ENCODE data around the gene TLE2.
"Not testable (repeated sequence)": the region's sequence is repeated elsewhere in the genome, so short reads cannot be mapped to it uniquely, and the experiment has no call there.

TLE2 gene

GRCh38 chr19:2982983-2983350 lies 46.1 kb downstream of the TLE2 start:
- DNase-seq (ENCODE audit: low spot score), result peak; percentile 92

- DNase-seq (ENCODE audit: low spot score), result no peak
Observed at GRCh38 chr19:2982561-2982960, 46.5 kb downstream of the TLE2 start.

DNA sequence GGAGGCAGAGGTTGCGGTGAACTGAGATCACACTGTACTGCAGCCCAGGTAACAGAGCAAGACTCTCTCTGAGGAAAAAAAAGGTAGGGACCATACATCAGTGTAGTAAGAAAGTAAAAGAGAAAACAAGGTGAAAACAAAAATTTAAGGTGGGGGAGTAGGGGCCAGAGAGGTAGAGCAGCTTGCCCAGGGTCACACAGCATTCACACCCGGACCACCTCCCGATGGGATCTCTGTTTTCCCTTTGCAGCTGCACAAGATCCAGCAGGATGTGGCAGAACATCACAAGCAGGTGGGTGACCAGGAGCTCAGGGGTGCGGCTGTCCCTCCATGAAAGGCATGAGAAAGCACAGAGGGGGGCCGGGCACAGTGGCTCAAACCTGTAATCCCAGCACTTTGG lies 47.2 kb downstream of the TLE2 start:
- DNase-seq (ENCODE audit: low spot score), result no peak

- DNase-seq (ENCODE audit: low spot score), result no peak
Observed at GRCh38 chr19:2978772-2979171, 50.3 kb downstream of the TLE2 start.

DNA sequence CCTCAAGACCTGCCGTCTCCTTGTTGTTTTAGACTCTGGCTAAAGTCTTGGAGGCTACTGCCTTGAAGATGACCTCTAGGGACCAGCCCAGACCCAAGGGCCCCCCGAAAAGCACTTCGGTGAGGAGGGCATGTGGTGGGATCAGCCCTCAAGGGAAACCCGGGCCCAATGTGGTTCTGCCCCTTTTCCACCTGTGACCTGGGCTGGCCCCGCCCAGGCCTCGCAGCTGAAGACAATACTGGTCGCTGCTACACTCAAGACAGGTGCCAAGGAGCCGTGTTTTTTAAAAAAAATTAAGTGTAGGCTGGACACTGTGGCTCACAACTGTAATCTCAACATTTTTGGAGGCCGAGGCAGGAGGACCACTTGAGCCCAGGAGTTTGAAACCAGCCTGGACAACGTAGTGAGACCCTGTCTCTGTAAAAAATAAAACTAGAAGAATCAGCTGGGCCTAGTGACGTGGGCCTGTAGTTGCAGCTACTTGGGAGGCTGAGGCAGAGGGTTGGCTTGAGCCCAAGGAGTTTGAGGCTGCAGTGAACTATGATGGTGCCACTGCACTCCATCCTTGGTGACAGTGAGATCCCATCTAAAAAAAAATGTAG lies 50.8 kb downstream of the TLE2 start:
- no peak for DNase-seq (ENCODE audit: low spot score)

DNA sequence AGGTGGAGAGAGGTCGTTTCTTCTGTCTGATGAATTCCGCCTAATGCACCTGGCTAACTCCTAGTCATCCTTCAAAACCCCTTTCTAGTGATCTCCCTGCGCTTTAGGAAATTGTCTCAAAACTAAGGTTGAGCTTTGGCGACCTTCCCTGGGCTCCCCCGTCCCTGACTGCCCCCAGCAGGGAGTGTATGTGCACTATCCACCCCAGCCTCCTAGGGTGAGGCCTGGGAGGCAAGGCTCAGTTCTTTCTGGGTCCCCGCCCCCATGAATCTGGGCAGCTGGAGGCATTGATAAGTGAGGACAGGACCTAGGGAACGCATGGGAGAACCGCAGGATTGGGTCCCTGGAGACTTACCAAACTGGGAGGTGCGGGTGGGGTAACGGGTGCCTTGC lies 51.3 kb downstream of the TLE2 start:
- no peak for DNase-seq (ENCODE audit: low spot score)

- DNase-seq (ENCODE audit: low spot score), result peak; percentile 97
Observed at GRCh38 chr19:2977001-2977745, 51.9 kb downstream of the TLE2 start, which contains the start of gene TLE6. TSS of gene TLE6 (plus strand) at chr19:2977564. CDS start at chr19:2978234, 670 bp downstream.

- no peak for DNase-seq (ENCODE audit: low spot score)
Observed at GRCh38 chr19:2976609-2977000, 52.5 kb downstream of the TLE2 start.

DNA sequence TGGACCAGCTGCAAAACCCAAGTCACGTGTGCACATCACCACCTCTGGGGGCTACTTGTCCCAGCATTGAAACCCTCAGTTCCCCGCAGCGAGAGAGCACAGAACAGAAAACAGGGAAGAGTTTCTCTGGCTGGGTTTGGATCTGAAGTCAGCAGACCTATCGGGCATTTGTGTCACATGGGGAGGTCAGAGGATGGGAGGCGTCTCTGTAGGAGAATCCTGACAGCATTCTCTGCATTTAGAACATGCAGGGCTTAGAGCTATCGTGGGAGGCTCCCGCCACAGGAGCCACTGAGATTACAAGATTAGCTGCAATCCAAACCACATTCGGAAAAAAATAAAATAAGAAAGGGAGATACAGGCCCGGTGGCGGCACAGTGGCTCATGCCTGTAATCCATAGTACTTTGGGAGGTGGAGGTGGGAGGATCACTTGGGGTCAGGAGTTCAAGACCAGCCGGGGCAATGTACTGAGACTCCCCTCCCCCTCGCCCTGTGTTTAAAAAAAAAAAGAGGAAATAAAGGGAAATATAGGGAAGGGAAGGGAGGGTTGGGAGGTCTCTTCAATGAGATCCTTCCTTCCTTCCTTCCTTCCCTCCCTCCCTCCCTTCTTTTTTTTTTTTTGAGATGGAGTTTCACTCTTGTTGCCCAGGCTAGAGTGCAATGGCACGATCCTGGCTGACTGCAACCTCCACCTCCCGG lies 54.6 kb downstream of the TLE2 start:
- no peak for DNase-seq (ENCODE audit: low spot score)

GRCh38 chr19:2973229-2973628 lies 55.9 kb downstream of the TLE2 start:
- DNase-seq (ENCODE audit: low spot score), result no peak

- no peak for DNase-seq (ENCODE audit: low spot score)
Observed at GRCh38 chr19:2970201-2970835, 58.8 kb downstream of the TLE2 start.

DNA sequence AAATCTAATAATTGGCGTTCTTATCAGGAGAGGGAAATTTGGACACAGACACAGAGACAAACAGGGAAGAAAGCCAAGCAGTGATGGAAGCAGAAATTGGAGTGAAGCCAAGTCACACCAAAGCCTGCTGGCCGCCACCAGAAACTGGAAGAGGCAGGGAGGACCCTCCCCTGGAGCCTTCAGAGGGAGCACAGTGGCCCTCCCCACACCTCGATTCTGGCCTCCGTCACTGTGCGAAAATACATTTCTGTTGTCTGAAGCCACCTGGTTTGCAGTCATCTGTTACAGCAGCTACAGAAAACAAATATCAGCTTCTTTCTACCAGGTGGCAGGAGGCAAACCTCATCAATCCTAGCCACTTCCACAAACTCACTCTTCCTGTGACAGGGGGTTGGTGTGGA lies 60.0 kb downstream of the TLE2 start:
- DNase-seq (ENCODE audit: low spot score), result peak; percentile 76

DNA sequence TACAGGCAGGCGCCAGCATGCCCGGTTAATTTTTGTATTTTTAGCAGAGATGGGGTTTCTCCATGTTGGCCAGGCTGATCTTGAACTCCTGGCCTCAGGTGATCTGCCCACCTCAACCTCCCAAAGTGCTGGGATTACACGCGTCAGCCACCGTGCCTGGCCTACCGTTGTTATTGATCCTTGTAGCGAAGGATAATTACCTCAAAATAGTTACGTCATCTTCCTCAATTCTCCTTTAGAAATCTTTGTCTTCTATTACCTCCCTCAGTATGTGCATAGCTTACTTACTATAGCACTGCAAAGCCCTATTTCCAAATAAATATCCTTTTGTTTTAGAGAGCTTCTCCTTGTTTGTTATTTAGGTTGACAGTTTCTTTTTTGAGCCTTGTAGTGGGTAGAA lies 61.1 kb downstream of the TLE2 start:
- DNase-seq (ENCODE audit: low spot score), result no peak

DNA sequence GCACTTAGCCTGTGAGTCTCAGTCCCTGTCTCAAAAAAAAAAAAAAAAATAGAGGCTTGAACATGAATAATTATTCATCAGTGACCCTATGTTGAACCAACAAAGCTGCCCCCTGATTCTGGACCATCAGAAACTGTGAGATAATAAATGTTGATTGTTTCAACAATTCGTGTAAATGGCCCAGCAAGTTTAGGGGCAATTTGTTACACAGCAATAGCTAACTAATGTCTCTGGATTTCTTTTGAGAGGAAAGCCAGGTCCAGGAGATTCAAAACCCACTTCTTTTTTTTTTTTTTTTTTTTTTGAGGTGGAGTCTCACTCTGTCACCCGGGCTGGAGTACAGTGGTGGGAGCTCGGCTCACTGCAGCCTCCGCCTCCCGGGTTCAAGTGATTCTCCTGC lies 64.2 kb downstream of the TLE2 start:
- DNase-seq (ENCODE audit: low spot score), result no peak

- not testable (repeated sequence) for DNase-seq (ENCODE audit: low spot score)
Observed at GRCh38 chr19:2963631-2964030, 65.4 kb downstream of the TLE2 start.

- no peak for DNase-seq (ENCODE audit: low spot score)
Observed at GRCh38 chr19:2963122-2963521, 66.0 kb downstream of the TLE2 start.

GRCh38 chr19:2962018-2962670 lies 66.9 kb downstream of the TLE2 start:
- DNase-seq (ENCODE audit: low spot score), result no peak

- no peak for DNase-seq (ENCODE audit: low spot score)
Observed at GRCh38 chr19:2960120-2960519, 69.0 kb downstream of the TLE2 start.

DNA sequence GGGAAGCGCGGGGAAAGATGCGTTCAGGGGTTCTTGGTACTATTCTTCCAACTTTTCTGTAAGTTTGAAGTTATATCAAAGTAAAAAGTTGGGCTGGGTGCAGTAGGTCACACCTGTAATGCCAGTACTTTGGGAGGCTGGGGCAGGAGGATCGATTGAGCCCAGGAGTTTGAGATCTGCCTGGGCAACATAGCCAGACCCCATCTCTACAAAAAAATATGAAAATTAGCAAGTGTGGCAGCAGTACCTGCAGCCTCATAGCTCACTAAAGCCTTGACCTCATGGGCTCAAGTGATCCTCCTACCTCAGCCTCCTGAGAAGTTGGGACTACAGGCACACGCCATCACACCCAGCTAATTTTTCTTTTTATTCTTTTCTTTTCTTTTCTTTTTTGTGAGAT lies 71.9 kb downstream of the TLE2 start:
- no peak for DNase-seq (ENCODE audit: low spot score)

GRCh38 chr19:2952953-2953481 lies 76.1 kb downstream of the TLE2 start:
- DNase-seq (ENCODE audit: low spot score), result no peak

- peak; percentile 100 for DNase-seq (ENCODE audit: low spot score)
Observed at GRCh38 chr19:2950286-2951124, 78.6 kb downstream of the TLE2 start.

All from left forelimb (tissue), 1 donor.